ENCODE data around the gene SAMD14.

GRCh38 chr17:50112694-50113093 lies 17.3 kb downstream of the SAMD14 start:
- no peak for TF ChIP-seq POLR2AphosphoS5 (IDR thresholded peaks at IDR 0.05; ENCODE audit: low read depth)
- TF ChIP-seq CTCF (conservative IDR thresholded peaks at IDR 0.05; ENCODE audit: low read depth in 2 of 2), result no peak
- TF ChIP-seq EZH2 (IDR thresholded peaks at IDR 0.05; ENCODE audit: low read depth, unreplicated experiment), result no peak
- no peak for TF ChIP-seq JUNB (IDR thresholded peaks at IDR 0.05; ENCODE audit: unreplicated experiment)
- no peak for TF ChIP-seq REST (IDR thresholded peaks at IDR 0.05; ENCODE audit: unreplicated experiment)
- TF ChIP-seq EZH2phosphoT487 (IDR thresholded peaks at IDR 0.05; ENCODE audit: unreplicated experiment), result no peak
- no peak for TF ChIP-seq CREB1 (CRISPR knock-in tag; IDR thresholded peaks at IDR 0.05; ENCODE audit: low read depth)
- TF ChIP-seq ETS1 (IDR thresholded peaks at IDR 0.05), result no peak
- TF ChIP-seq ZNF114 (CRISPR knock-in tag; IDR thresholded peaks at IDR 0.05), result no peak
- TF ChIP-seq NANOG (IDR thresholded peaks at IDR 0.05; ENCODE audit: borderline replicate concordance), result no peak

All from GM23338 (cell line).